GM18868 (cell line): ENCODE results near the gene PRRC2A.

ENCODE experiments used
- ATAC-seq: cut with Tn5 transposase; IDR thresholded peaks from one replicate; pipeline ENCODE4 v1.9.1; 2021; ENCODE audit warnings: mild to moderate bottlenecking, moderate library complexity; ENCODE audit not compliant: unreplicated experiment

Gene PRRC2A

DNA sequence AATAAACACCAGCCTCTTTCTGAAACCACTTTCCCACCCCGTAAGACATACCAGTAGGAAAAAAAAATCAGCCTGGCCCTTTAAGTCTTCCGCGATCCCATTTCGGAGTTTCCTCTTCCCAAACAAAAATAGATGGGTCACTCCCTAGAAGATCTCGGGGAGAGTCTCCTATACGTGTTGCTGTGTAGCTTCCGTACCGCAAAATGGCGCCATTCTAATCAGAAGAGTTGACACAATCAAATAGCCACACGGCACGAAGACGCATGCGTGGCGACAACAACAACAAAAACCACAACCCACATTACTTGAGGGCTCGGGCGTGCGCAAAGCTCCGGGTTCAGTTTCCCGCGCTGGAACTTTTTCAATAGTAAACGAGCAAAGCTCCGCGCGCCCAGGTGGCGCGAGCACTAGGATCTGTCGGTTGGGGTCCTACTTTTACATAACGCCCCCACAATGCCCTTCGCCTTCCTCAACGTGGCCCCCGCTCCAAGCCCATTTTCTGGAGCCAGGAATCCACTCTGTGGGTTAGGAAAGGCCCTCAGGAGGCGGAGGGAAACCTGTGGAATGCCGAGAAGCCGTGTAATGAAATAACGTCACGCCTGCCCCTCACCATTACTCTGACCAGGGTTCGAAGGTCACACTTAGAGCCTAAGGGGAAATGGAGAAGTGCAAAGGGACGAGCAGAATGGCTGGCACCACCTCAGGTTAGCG, 44.4 kb downstream of the PRRC2A start, which contains the start of gene GPANK1:
GPANK1 (minus strand) TSS at position 208 of the 711 bp plus-strand sequence. CDS start 519 bp downstream, outside the sequence.
- peak; percentile 31 for ATAC-seq

DNA sequence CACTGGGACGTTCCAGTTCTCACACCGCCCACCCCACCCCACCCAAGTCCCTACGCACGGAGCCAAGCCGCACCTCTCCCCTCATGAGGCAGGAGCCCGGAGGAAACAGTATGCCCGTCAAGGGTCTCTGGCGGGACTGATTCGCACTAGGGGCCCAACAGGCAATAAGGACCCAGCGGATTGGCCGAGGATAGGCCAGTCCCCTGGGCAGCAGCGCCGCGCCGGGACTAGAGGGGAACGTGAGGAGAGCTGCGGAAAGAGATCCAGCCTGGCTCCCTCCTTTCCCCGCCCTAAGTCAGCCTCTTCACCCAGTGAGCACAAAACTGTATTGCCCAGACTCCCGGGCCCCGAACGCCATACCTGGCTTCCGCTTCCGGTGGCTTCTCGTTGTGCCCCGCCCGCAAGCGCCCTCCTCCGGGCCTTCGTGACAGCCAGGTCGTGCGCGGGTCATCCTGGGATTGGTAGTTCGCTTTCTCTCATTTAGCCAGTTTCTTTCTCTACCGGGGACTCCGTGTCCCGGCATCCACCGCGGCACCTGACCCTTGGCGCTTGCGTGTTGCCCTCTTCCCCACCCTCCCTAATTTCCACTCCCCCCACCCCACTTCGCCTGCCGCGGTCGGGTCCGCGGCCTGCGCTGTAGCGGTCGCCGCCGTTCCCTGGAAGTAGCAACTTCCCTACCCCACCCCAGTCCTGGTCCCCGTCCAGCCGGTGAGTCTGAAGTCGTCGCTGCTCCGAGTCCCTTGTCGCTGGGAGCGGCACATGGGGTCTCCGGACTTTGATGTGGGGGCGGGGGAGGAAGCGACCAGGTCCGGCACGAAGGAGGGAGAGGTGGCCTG, 45.2 kb downstream of the PRRC2A start, which contains the start of gene CSNK2B:
CSNK2B (plus strand) TSS at position 580 of the 836 bp plus-strand sequence. CDS start 752 bp downstream, outside the sequence.
- ATAC-seq = peak; percentile 74

DNA sequence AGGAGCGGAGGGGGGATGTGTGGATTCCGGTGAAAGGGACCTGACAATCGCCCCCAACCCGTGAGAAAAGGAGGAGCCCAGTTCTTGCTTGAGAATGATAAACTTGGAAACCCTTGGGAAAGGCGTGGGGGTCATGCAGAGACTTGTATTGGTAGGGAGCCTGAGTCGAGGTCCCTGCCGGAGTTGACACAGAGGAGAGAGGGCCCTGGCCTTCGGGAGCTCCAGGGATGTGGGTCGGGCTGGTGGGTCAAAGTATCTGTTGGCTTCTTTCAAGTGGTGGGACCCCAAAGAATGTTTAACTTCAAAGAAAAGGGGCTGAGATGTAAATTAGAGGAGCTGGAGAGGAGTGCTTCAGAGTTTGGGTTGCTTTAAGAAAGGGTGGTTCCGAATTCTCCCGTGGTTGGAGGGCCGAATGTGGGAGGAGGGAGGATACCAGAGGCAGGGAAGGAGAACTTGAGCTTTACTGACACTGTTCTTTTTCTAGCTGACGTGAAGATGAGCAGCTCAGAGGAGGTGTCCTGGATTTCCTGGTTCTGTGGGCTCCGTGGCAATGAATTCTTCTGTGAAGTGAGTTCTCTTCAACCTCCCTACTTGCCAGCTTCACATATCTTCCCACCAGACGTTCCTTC, 45.9 kb downstream of the PRRC2A start:
- ATAC-seq = no peak

DNA sequence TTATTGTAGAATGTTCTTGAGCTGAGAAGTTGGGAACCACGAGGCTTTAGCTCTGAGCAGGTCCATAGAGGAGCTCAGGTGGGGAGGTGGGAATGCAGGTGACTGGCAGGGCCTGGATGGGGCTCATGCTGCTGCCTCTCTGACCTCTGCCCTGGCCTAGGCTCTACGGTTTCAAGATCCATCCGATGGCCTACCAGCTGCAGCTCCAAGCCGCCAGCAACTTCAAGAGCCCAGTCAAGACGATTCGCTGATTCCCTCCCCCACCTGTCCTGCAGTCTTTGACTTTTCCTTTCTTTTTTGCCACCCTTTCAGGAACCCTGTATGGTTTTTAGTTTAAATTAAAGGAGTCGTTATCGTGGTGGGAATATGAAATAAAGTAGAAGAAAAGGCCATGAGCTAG, 49.2 kb downstream of the PRRC2A start, which contains the start of gene LY6G5B:
LY6G5B (plus strand) TSS at position 301 of the 400 bp plus-strand sequence. CDS start 975 bp downstream, outside the sequence.
- ATAC-seq = no peak

DNA sequence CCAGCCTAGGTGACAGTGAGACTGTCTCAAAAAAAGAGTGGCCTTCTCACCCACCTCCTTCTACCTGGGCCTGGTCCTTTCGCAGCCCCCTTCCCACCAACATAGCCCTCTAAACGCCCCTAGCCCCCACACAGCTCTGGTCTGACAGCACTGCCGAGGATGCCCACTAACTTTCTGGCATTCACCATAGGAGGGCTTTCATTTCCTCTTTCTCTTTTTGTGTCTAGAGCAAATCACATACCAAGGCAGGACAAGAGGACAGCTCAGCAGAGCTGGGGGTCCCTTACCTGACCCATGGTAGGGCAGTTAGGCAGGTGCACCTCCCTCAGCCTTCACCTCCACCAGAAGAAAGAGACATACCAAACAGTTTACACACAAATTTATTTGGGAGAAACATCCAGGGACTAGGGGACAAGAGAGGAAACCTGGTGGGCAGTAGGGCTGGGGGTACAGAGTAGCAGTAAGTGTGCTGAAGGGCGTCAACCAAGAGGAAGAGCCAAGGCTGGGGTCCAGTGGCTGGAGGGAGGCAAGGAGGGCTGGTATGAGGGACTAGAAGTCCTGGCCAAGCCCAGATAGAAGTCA, 55.9 kb downstream of the PRRC2A start:
- no peak for ATAC-seq

DNA sequence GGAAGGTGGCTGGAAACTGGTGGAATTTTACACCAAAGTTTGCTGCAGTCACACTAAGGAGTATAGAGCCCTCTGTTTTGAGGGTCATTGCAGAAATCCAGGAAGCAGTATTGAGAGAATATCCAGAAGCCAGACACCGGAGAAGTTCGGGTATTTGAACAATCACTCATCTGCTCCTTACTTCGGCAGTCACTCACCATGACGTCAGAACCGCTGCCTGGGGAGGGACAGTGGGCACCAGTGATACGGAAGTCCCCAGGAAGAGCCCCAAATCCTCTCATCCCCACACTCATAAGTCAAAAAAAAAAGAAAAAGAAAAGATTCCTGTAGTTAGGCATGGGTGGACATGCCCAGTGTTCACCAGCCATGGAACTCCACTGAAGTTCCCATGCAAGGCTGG, 56.4 kb downstream of the PRRC2A start:
- ATAC-seq = no peak

DNA sequence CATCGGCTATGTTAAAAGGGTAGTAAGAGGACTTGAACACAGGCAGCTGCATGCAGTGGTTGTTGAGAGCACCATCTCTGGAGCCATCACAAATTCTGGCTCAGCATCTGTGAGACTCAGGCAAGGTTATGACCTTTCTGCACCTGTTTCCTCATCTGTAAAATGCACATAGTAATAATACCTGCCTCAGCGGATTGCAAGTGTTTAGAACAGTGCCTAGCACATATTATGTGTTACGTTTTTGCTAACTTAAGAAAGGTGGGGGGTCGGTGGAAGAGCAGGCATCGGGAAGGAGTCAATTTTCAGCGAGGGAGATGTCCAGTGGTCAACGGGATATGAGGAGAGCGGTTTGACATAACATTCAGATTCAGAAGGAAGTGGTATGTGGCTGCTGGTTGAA, 57.4 kb downstream of the PRRC2A start:
- ATAC-seq = no peak

DNA sequence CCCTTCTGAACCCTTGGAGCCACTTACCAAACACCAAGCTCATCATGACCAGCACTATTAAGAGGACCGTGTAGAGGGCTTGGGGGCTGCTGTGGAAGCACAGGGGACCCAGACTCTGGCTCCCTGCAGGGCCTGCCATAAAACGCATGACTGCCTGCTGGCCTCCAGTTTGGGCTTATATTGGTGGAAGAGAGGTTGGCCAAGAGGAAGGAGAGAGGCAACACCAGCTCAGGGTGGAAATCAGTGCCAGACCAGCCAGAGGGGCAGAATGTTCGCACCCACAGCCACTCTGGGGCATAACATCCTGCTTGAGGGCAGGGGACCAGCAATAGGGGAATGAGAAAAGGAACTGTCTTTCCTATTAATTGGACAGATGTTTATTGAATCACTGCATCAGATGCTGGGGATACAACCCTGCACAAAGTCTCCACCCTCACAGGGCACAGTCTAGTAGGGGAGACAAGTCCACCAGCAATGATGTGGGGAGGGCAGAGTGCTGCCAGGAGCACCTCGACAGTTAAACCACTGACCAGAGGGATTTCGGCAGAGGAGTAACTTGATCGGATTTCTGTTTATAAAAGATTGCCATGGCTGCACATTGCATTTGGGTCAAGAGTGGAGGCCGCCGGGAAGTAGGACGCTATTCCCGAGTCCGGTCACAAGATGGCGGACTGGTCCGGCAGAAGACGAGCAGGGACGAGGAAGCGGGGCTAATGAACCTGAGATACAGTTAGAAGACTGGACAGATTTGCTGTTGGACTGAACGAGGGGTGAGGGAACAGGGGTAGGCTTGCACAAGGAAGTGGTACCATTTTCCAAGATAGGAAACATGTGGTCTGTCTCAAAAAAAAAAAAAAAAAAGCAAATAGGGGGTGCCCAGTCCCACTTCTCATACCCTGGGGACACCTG, 60.0 kb downstream of the PRRC2A start, which contains the start of gene LY6G5C:
LY6G5C (minus strand) TSS at position 842 of the 909 bp plus-strand sequence; CDS start at position 148, 694 bp downstream.
- ATAC-seq = no peak

DNA sequence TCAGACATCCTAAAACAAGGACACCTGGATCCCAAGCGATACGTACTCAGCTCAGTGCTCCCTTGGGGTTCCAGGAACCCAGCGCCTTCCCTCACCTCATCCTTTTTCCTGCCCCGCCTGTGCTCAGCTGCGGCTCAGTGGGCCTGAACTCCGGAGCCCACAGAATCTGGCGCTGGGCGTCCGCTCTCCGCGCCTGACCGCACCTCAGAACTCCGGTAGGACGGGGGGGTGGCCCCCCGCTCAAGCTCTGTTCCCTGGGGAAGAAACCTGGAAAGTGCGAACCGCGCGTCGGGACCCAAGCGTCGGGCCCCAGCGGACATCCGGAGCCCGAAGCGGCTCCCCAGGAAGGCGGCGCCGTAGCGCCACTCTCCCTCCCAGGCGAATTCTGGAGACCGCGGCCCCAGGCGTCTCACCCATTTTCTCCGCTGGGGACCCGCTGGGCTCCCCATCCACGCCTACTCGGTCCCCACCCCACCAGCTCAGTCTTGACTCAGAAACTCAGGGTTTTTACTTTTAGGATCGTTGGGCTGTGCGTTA, 60.7 kb downstream of the PRRC2A start:
- ATAC-seq = no peak

DNA sequence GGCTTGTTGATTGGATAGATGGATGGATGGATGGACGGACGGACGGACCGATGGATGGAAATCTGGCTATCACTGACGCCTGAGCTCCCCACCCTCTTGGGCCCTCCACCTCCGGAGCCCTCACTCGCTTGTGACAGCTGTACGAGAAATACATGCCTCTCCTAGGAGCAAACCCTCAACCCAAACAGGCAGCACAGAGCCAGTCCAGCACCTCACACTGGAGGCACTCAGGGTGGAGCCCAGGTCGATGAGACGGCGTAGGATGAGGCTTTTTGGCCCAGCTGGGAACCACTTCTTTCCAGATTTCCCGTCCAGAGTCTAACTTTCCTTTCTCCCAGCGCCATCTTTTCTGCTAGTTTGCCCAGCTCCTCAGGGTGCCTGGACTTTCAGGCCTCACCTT, 63.1 kb downstream of the PRRC2A start:
- no peak for ATAC-seq

DNA sequence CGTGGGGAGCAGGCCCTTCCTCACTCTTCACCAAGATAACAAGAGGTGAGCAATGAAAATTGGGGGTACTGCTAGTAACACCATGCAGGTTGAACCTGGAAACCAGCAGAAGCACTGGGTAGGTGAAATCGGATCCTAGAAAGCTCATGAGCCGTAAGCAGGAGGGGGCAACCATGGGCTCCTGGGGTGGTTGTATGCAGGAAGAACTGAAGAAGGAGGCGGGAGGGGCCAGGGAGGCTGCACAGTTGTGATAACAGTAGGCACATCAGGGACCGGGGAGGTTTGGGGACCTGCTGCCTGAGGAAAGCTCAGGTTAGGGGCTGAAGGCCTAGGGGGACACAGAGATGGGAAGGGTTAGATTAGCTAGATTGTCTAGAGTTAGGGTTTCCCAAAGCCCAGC, 66.0 kb downstream of the PRRC2A start:
- ATAC-seq = no peak

DNA sequence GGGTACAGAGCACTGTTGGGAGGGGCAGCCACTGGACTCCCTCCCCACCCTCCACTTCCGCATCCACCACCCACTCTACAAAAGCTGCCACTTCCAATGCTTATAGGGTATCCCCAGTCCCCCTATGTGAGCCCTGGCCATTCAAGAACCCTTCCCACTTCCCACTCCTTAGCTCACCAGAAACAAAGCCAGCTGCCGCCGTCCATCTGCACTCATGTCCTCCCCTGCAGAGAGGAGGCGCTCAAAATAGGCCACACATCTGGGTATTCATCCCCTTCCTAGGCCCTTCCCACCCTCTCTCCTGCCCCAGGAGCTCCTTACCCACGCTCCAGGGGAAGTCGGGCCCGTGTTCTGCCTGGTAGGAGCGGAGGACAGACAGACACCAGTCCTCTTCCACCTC, 66.8 kb downstream of the PRRC2A start:
- no peak for ATAC-seq
